H9 (cell line): Measurements from ENCODE around the gene KCTD19. TPM values are rescaled to one million over a fixed set of nuclear protein-coding genes. Genes with fewer than 3 reads are reported as not detected.
A peak's percentile ranks its signal among the peaks of the same experiment; 100 is the strongest.

Source experiments
- DNase-seq: peaks from one replicate; pipeline ENCODE4 v3.0.0-alpha.2; 2017
- H2AFZ ChIP-seq: one replicate; pipeline ENCODE4 v1.6.1; 2013; ENCODE audit warnings: mild to moderate bottlenecking, low read length, control low read depth, moderate library complexity
- H2AK5ac ChIP-seq: 2 replicates; pipeline ENCODE4 v1.6.1; 2013; ENCODE audit warnings: low read length, control low read depth, mixed read lengths; ENCODE audit not compliant: insufficient read length
- H2BK120ac ChIP-seq: one replicate; pipeline ENCODE4 v1.6.1; 2013; ENCODE audit warnings: low read depth, mild to moderate bottlenecking, low read length, control low read depth, inconsistent platforms; ENCODE audit not compliant: poor library complexity, severe bottlenecking
- H2BK12ac ChIP-seq: 2 replicates; pipeline ENCODE4 v1.6.1; 2013; ENCODE audit warnings: low read length, control low read depth, mixed read lengths, low read depth; ENCODE audit not compliant: insufficient read length
- H2BK15ac ChIP-seq: 2 replicates; pipeline ENCODE4 v1.6.1; 2013; ENCODE audit warnings: low read depth, low read length, control low read depth
- H2BK20ac ChIP-seq: one replicate; pipeline ENCODE4 v1.6.1; 2013; ENCODE audit warnings: low read depth, mild to moderate bottlenecking, low read length, control low read depth, inconsistent platforms; ENCODE audit not compliant: poor library complexity, severe bottlenecking
- H2BK5ac ChIP-seq: 2 replicates; pipeline ENCODE4 v1.6.1; 2013; ENCODE audit warnings: low read length, control low read depth, mixed read lengths; ENCODE audit not compliant: insufficient read length
- H3K14ac ChIP-seq: 2 replicates; pipeline ENCODE4 v1.6.1; 2013; ENCODE audit warnings: low read length, control low read depth; ENCODE audit not compliant: insufficient read depth
- H3K18ac ChIP-seq: 2 replicates; pipeline ENCODE4 v1.6.1; 2013; ENCODE audit warnings: low read depth, mild to moderate bottlenecking, mixed read lengths, low read length, control low read depth; ENCODE audit not compliant: insufficient read length
- H3K23ac ChIP-seq: 2 replicates; pipeline ENCODE4 v1.6.1; 2013; ENCODE audit warnings: low read length, control low read depth, mixed read lengths, low read depth; ENCODE audit not compliant: insufficient read length
- H3K23me2 ChIP-seq: 2 replicates; pipeline ENCODE4 v1.6.1; 2013; ENCODE audit warnings: low read depth, mild to moderate bottlenecking, mixed read lengths, low read length, control low read depth; ENCODE audit not compliant: insufficient read length, poor library complexity, severe bottlenecking
- H3K27ac ChIP-seq: 2 replicates; pipeline ENCODE4 v1.5.1; 2013; ENCODE audit warnings: low read length, control low read depth, mixed read lengths, low read depth; ENCODE audit not compliant: insufficient read length
- H3K27me3 ChIP-seq: 2 replicates; pipeline ENCODE4 v1.6.1; 2013; ENCODE audit warnings: low read length, control low read depth, inconsistent platforms; ENCODE audit not compliant: insufficient read depth
- H3K4ac ChIP-seq: 2 replicates; pipeline ENCODE4 v1.6.1; 2013; ENCODE audit warnings: low read depth, mild to moderate bottlenecking, control low read depth, inconsistent platforms, low read length, moderate library complexity
- H3K4me1 ChIP-seq: 2 replicates; pipeline ENCODE4 v1.6.1; 2013; ENCODE audit warnings: low read length, control low read depth, inconsistent platforms; ENCODE audit not compliant: insufficient read depth
- H3K4me2 ChIP-seq: 2 replicates; pipeline ENCODE4 v1.6.1; 2013; ENCODE audit warnings: low read length, control low read depth, mixed read lengths; ENCODE audit not compliant: insufficient read length, insufficient read depth
- H3K56ac ChIP-seq: 2 replicates; pipeline ENCODE4 v1.6.1; 2013; ENCODE audit warnings: low read depth, mild to moderate bottlenecking, mixed read lengths, low read length, control low read depth; ENCODE audit not compliant: insufficient read length
- H3K79me1 ChIP-seq: 2 replicates; pipeline ENCODE4 v1.6.1; 2013; ENCODE audit warnings: low read depth, mild to moderate bottlenecking, moderate library complexity, low read length, control low read depth, inconsistent platforms; ENCODE audit not compliant: insufficient read depth, poor library complexity, severe bottlenecking
- H3K79me2 ChIP-seq: 2 replicates; pipeline ENCODE4 v1.6.1; 2013; ENCODE audit warnings: low read length, control low read depth, inconsistent platforms; ENCODE audit not compliant: insufficient read depth
- H3K9ac ChIP-seq: 2 replicates; pipeline ENCODE4 v1.6.1; 2013; ENCODE audit warnings: low read length, control low read depth, mixed read lengths; ENCODE audit not compliant: insufficient read length; ENCODE audit errors: extremely low read depth
- H3K9me3 ChIP-seq: one replicate; pipeline ENCODE4 v1.6.1; 2013; ENCODE audit warnings: low read depth, low read length, inconsistent platforms; ENCODE audit not compliant: control insufficient read depth
- H3T11ph ChIP-seq: one replicate; pipeline ENCODE4 v1.6.1; 2013; ENCODE audit warnings: mild to moderate bottlenecking, low read length, control low read depth, inconsistent platforms
- H4K20me1 ChIP-seq: one replicate; pipeline ENCODE4 v1.6.1; 2013; ENCODE audit not compliant: control insufficient read depth, insufficient read length, insufficient read depth
- H4K5ac ChIP-seq: 2 replicates; pipeline ENCODE4 v1.6.1; 2013; ENCODE audit warnings: low read depth, mild to moderate bottlenecking, mixed read lengths, low read length, control low read depth; ENCODE audit not compliant: insufficient read length
- H4K8ac ChIP-seq: replicated peaks from 2 replicates; pipeline ENCODE4 v1.6.1; 2013; ENCODE audit warnings: low read length, control low read depth, mixed read lengths, low read depth; ENCODE audit not compliant: insufficient read length
- H4K91ac ChIP-seq: 2 replicates; pipeline ENCODE4 v1.6.1; 2013; ENCODE audit warnings: low read depth, mild to moderate bottlenecking, moderate library complexity, mixed read lengths, low read length, control low read depth; ENCODE audit not compliant: insufficient read length
- H3K27ac Mint-ChIP-seq, 3 experiments: 2 replicates in 2 of 3; 3 replicates in 1 of 3; pipeline ENCODE4 v1.8.0; 2020 to 2021; ENCODE audit warnings: mixed read lengths in 3 of 3, mild to moderate bottlenecking in 1 of 3, moderate library complexity in 1 of 3
- H3K27me3 Mint-ChIP-seq: 2 replicates; pipeline ENCODE4 v1.8.0; 2021; ENCODE audit warnings: low read depth, mild to moderate bottlenecking, moderate library complexity, mixed read lengths
- H3K36me3 Mint-ChIP-seq, 3 experiments: 2 replicates in 2 of 3; 3 replicates in 1 of 3; pipeline ENCODE4 v1.8.0; 2020 to 2021; ENCODE audit warnings: low read depth in 3 of 3, mixed read lengths in 3 of 3; ENCODE audit not compliant: insufficient read depth in 1 of 3
- H3K4me1 Mint-ChIP-seq, 2 experiments: 2 replicates each; pipeline ENCODE4 v1.8.0; 2020; ENCODE audit warnings: mixed read lengths in 2 of 2
- H3K4me3 Mint-ChIP-seq, 2 experiments: 2 replicates in 1 of 2; 3 replicates in 1 of 2; pipeline ENCODE4 v1.8.0; 2020 to 2021; ENCODE audit warnings: mild to moderate bottlenecking in 2 of 2, mixed read lengths in 2 of 2, moderate library complexity in 1 of 2
- H3K9me3 Mint-ChIP-seq, 2 experiments: 2 replicates in 1 of 2; 3 replicates in 1 of 2; pipeline ENCODE4 v1.8.0; 2020; ENCODE audit warnings: mild to moderate bottlenecking in 2 of 2, mixed read lengths in 2 of 2, moderate library complexity in 1 of 2
- CTCF ChIP-seq: fragments of 200-600 bp; sonication (generic); conservative IDR thresholded peaks from 3 replicates; pipeline ENCODE4 v1.8.0; 2021; ENCODE audit warnings: antibody characterized with exemption, mild to moderate bottlenecking
- total RNA-seq: library from RNA; stranded (reverse); gene quantifications from 2 replicates; pipeline ENCODE4 v1.2.1, GENCODE V29; 2021

The KCTD19 gene
- total RNA-seq, 1 experiment from 2014 or later: 0.13 TPM

DNA sequence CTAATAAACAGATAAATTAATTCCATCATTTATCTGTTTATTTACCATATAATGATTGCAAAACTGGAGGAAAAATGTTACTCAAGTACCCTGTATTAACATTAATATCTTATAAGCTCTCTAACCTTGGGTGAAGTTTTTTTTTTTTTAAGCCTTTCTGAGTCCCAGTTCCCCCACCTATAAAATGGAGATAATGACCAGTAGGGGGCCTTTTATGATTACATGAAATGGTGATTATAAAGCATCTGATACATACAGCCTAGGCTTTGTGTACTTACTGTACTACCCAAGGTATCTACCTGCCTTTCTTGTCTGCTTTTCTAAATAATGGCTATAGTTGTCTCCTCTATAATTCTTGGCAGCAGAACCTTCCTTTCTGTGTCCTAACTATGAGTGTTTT is 22.6 kb upstream of the KCTD19 start:
- Histone ChIP-seq H2BK12ac (no peak overlapping the region), H4K5ac (no peak overlapping the region), H3K18ac (no peak overlapping the region), H3T11ph (no peak overlapping the region), H3K4me1 (no peaks in the 10 kb centered on the region), H2AK5ac (no peak overlapping the region), H2BK5ac (no peak overlapping the region), H2BK120ac (no peak overlapping the region), H3K23ac (no peak overlapping the region), H3K27me3 (no peaks in the 10 kb centered on the region), H3K9me3 (no peaks in the 10 kb centered on the region), H3K4me2 (no peak overlapping the region), H4K8ac (no peak overlapping the region), H2BK15ac (no peak overlapping the region), H3K27ac (no peak overlapping the region), H3K56ac (no peak overlapping the region), H2AFZ (no peak overlapping the region), H3K23me2 (no peaks in the 10 kb centered on the region), H3K79me1 (no peaks in the 10 kb centered on the region), H4K20me1 (no peaks in the 10 kb centered on the region), H3K79me2 (no peaks in the 10 kb centered on the region), H4K91ac (no peak overlapping the region), H3K14ac (no peak overlapping the region), H3K4ac (no peak overlapping the region), H3K9ac (no peak overlapping the region), H2BK20ac (no peak overlapping the region)
- DNase-seq: no peak
- Mint-ChIP-seq H3K27ac (no peak overlapping the region), H3K36me3 (no peaks in the 10 kb centered on the region), H3K4me3 (no peak overlapping the region), H3K9me3 (no peaks in the 10 kb centered on the region), H3K27me3 (peaks cover 13% of the 10 kb centered on the region), H3K4me1 (no peaks in the 10 kb centered on the region)
- peak; percentile 46 for TF ChIP-seq CTCF
